ENCODE data around the gene RGS2.

Gene RGS2, protein sequence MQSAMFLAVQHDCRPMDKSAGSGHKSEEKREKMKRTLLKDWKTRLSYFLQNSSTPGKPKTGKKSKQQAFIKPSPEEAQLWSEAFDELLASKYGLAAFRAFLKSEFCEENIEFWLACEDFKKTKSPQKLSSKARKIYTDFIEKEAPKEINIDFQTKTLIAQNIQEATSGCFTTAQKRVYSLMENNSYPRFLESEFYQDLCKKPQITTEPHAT

GRCh38 chr1:192808518-192809306, at the start of gene RGS2:
TSS of gene RGS2 (plus strand) at chr1:192809039. CDS start at chr1:192809072, 33 bp downstream.
- peak; percentile 65 for DNase-seq

GRCh38 chr1:192759104-192759503, 49.7 kb upstream of the RGS2 start:
- no peak for DNase-seq

DNA sequence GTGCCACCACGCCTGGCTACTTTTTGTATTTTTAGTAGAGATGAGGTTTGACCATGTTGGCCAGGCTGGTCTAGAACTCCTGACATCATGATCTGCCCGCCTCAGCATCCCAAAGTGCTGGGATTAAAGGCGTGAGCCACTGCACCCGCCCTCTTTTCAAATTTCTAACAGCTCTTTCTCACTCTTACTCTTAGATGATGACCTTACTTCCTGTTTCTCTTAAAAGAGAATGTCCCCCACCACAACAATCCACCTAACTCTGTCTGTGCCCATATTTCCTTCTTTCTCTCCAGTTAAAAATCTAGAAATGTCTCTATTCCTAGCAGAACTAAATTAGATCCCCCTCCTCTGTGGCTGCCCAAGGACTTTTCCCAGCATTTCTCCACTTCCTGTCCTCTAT, 46.6 kb upstream of the RGS2 start:
- DNase-seq: no peak

- DNase-seq: no peak
Observed at GRCh38 chr1:192763243-192763642, 45.6 kb upstream of the RGS2 start.

GRCh38 chr1:192763756-192764155, 45.1 kb upstream of the RGS2 start:
- DNase-seq: no peak

- no peak for DNase-seq
Observed at GRCh38 chr1:192764675-192765074, 44.2 kb upstream of the RGS2 start.

DNA sequence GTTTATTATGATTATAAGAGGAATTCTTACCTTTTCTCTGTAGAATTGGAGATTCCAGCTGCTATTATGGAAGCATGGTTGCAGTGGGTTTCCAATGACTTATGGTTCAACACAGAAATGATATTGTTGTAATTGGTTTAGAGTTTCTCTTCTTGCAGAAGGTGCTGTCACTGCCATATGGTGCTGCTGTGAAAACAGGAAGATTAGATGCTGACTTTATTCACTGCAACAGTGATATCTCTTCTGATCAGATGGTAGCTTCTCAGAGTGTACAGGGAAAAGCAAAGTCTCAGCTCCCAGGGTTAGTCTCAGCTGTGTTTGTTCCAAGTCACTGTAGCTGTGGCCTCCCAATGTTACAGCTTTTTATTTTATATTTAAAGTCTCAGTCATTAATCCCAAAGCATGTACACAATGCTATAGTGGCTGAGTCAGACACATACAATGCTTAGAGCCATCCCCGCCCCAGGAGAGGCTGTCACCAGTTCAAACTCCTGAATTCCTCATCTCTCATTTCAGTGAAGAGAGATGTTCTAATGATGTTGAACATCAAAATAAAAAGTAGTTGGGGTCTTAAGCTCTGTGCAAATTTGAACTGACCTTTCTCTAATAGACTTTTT, 42.7 kb upstream of the RGS2 start:
- no peak for DNase-seq

DNA sequence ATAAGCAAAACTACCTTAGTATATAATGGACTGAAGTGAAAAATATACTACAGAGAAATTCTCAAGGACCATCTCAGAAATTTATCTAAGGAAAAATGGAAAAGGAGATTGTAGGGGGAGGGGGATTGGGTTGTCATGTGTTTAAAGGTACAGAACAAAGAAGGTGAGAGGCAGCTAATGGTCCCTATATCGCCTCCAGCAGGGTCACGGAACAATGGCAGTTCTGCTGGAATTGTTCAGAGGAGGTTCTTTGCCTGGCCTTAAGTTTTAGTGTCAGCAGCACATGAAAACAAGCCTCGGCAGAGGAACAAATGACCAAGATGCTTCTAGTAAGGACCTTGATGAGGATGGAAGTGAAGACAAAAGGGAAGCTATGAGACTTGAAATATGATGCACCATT, 42.0 kb upstream of the RGS2 start:
- no peak for DNase-seq

DNA sequence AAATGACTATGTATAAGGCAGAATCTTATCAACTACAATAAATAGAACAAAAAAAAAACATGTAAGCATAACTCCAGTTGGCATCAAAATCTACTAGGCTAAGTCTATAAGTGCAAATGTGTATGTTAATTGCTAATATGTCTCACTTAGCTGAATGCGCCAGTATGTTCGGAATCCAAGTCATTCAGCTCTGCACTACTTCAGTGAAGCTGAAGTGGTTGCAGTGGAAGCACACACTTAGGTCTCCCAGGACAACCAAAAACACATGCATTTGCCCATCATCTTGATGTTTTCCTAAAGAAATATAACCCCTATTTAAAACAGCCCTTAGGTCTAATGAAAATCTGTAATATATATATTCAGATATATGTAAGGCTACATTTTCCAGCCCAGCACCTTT, 41.0 kb upstream of the RGS2 start:
- DNase-seq: no peak

- no peak for DNase-seq
Observed at GRCh38 chr1:192768463-192768862, 40.4 kb upstream of the RGS2 start.

DNA sequence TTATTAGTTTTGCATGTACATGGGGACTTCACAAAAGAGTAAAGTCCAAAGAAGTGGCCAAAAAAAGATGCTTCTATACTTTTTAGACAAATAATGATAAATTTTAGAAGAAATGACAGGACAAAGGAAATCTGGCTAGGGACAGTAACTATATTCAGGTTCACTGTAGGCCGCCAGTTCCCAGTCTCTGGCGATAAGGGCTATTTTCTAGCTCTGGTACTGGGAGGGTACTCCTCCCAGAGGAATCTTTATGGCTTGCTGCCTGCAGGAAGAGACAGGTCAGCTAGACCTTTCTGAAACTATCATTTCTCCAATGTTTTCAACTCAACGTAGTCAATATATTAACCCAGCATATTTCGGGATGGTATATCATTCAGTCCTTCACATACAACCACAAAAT, 37.5 kb upstream of the RGS2 start:
- no peak for DNase-seq

GRCh38 chr1:192775631-192776030, 33.2 kb upstream of the RGS2 start:
- no peak for DNase-seq

DNA sequence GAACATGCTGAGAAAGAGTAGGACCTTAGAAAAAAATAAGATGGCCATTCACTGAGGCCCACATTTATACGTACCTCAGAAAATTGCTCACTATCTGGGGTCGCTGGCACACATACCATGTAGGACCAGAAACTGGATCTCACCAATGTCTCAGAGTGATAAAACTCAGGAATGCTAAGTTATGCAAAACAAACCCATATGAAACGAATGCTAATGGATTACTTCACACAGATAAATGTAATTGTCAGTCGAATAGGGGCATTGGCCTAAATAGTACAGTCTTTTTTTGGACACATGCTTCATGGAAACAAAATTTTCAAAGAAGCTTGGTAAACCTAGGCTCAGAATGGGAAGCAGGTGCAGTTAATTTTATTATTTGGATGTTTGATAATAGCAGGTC, 32.6 kb upstream of the RGS2 start:
- DNase-seq: no peak

GRCh38 chr1:192776998-192777397, 31.8 kb upstream of the RGS2 start:
- no peak for DNase-seq

- DNase-seq: no peak
Observed at GRCh38 chr1:192783791-192784190, 25.0 kb upstream of the RGS2 start.

GRCh38 chr1:192784397-192784796, 24.4 kb upstream of the RGS2 start:
- no peak for DNase-seq

GRCh38 chr1:192786576-192786975, 22.3 kb upstream of the RGS2 start:
- no peak for DNase-seq

DNA sequence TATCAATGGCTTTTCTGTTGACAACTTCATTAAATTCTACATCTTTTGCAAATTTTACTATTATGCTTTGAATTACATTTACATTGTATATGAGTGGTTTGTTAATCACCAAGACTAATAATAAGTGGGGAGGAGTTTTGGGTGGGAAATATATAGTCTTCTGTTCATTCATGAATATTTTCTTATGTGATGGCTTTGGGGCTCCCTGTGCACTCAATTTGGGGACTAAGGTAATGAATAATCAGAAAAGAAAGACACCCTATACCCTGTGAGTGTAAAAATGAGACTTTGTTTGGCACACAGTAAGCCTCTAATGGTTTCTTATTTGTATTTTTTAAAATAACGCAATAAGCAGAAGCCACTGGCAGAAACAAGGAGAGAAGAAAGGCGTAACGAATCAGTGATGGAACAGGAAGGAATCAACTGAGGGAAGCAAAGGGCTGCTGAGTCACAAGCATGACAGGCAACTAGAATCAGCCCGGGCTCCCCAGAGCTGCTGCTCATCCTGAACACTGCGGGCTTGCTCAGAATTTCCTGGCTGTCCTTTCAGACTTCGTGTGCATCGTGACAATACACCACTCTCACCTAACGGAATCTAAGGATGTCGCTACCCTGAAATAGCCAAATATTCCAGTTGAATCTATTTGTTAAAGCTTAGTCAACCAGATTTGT, 20.8 kb upstream of the RGS2 start:
- DNase-seq: no peak

- no peak for DNase-seq
Observed at GRCh38 chr1:192789871-192790270, 19.0 kb upstream of the RGS2 start.

DNA sequence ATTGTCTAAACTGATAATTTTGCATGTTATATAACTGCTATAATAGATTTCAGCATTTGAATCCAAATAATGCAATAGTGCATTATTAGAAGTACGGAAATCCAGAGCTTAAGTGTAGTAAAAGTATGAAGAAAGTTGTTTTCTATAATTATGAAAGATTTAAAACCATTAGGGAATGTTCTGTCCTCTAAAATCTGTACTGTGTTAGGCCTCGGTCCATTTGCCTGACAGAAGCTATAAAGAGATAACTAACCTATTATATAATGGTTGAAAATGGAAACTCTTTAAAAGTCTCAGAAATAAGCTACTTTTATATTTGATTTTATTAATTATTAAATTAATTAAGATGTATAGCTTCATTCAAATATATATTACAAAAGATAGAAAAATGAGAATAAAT, 16.2 kb upstream of the RGS2 start:
- no peak for DNase-seq

DNA sequence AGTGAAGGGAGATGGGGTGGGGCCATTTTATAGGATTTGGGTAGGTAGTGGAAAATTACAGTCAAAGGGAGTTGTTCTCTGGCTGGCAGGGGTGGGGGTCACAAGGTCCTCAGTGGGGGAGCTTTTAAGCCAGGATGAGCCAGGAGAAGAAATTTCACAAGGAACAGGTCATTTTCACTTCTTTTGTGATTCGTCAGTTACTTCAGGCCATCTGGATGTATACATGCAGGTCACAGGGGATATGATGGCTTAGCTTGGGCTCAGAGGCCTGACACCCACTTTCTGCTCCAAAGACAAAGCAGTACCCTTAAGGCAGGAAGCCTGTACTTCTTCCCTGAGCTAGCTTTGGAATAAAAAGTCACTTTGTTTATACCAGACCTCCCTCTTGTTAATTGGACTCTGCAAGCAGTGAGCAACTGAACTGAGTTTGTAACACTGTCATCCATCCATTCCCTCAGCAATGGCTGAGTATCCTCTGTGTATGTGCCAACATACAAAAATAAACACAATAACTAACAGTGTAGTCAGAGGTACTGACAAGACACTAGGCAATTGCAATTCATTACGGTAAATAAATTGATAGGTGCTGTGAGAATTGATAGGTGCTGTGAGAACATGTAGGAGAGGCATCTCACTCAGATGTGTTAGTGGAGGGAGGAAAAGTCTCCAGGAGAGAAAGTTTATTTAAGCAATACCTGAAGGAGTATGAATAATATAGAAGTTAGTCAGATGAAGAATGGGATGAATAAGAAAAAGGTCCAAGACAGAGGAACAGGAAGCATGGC, 14.7 kb upstream of the RGS2 start:
- no peak for DNase-seq

- no peak for DNase-seq
Observed at GRCh38 chr1:192794768-192795035, 14.1 kb upstream of the RGS2 start.

GRCh38 chr1:192795916-192796618, 12.8 kb upstream of the RGS2 start:
- no peak for DNase-seq

All from NCI-H526 treated with DMSO at 0.1 percent for 48 hours (cell line).